Spleen (tissue), 7 donors: Measurements from ENCODE around the gene C10orf67.

Experiments
- POLR2A ChIP-seq, 3 donors: fragments of 450-650 bp; IDR thresholded peaks; one replicate each; pipeline ENCODE4 v1.5.1; 2017; ENCODE audit warnings: antibody characterized with exemption in 3 of 3, mild to moderate bottlenecking in 1 of 3
- TF ChIP-seq, protein P1 (sequence below), 11 experiments: fragments of 200-600 bp in 7 of 11; fragments of 450-650 bp in 4 of 11; sonication (generic) in 4 of 11; IDR thresholded peaks in 8 of 11; conservative IDR thresholded peaks in 3 of 11; 1 replicate in 7 of 11; 2 replicates in 4 of 11; pipeline versions ENCODE4 v1.4.0 to v1.8.0; 2016 to 2021; ENCODE audit warnings: antibody characterized with exemption in 11 of 11, inconsistent platforms in 4 of 11, mild to moderate bottlenecking in 1 of 11
- donor health status: DM: no; HTN: no; CAD: no; lungs with moderate emphysema.
- donor health status: DM: no; HTN: no; CAD: no.
- donor health status: DM: no; HTN: no; CAD: no.

DNA sequence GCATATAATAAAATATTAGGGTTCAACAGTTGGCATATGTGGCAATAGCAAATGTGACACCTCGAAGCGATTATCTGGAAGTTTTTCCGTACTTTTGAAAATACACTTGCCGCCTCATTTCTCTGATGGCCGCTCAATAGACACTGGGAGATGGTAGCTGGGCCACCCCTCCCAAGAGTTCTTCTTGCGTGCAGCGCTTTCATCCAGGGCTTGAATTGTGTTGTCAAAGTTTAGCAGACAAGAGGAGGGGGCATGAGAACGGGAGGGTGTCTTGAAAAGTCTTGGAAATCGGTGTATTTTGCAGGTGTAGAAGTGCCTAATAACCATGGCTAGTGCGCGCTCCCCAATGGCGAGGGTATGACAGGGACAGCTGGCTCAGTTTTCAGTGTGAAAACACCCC is 144.0 kb downstream of the C10orf67 start:
- TF ChIP-seq, protein P1, sequence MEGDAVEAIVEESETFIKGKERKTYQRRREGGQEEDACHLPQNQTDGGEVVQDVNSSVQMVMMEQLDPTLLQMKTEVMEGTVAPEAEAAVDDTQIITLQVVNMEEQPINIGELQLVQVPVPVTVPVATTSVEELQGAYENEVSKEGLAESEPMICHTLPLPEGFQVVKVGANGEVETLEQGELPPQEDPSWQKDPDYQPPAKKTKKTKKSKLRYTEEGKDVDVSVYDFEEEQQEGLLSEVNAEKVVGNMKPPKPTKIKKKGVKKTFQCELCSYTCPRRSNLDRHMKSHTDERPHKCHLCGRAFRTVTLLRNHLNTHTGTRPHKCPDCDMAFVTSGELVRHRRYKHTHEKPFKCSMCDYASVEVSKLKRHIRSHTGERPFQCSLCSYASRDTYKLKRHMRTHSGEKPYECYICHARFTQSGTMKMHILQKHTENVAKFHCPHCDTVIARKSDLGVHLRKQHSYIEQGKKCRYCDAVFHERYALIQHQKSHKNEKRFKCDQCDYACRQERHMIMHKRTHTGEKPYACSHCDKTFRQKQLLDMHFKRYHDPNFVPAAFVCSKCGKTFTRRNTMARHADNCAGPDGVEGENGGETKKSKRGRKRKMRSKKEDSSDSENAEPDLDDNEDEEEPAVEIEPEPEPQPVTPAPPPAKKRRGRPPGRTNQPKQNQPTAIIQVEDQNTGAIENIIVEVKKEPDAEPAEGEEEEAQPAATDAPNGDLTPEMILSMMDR (IDR thresholded peaks at IDR 0.05 in 8 of 11, conservative IDR thresholded peaks at IDR 0.05 in 3 of 11) = no peak
- TF ChIP-seq POLR2A (IDR thresholded peaks at IDR 0.05) = no peak
